H9 (cell line): Measurements from ENCODE around the gene CD93. TPM values are rescaled to one million over a fixed set of nuclear protein-coding genes. Genes with fewer than 3 reads are reported as not detected.

Source experiments
- DNase-seq: peaks from one replicate; pipeline ENCODE4 v3.0.0-alpha.2; 2017
- H2AFZ ChIP-seq: one replicate; pipeline ENCODE4 v1.6.1; 2013; ENCODE audit warnings: mild to moderate bottlenecking, low read length, control low read depth, moderate library complexity
- H2AK5ac ChIP-seq: 2 replicates; pipeline ENCODE4 v1.6.1; 2013; ENCODE audit warnings: low read length, control low read depth, mixed read lengths; ENCODE audit not compliant: insufficient read length
- H2BK120ac ChIP-seq: one replicate; pipeline ENCODE4 v1.6.1; 2013; ENCODE audit warnings: low read depth, mild to moderate bottlenecking, low read length, control low read depth, inconsistent platforms; ENCODE audit not compliant: poor library complexity, severe bottlenecking
- H2BK12ac ChIP-seq: 2 replicates; pipeline ENCODE4 v1.6.1; 2013; ENCODE audit warnings: low read length, control low read depth, mixed read lengths, low read depth; ENCODE audit not compliant: insufficient read length
- H2BK15ac ChIP-seq: 2 replicates; pipeline ENCODE4 v1.6.1; 2013; ENCODE audit warnings: low read depth, low read length, control low read depth
- H2BK20ac ChIP-seq: one replicate; pipeline ENCODE4 v1.6.1; 2013; ENCODE audit warnings: low read depth, mild to moderate bottlenecking, low read length, control low read depth, inconsistent platforms; ENCODE audit not compliant: poor library complexity, severe bottlenecking
- H2BK5ac ChIP-seq: 2 replicates; pipeline ENCODE4 v1.6.1; 2013; ENCODE audit warnings: low read length, control low read depth, mixed read lengths; ENCODE audit not compliant: insufficient read length
- H3K14ac ChIP-seq: 2 replicates; pipeline ENCODE4 v1.6.1; 2013; ENCODE audit warnings: low read length, control low read depth; ENCODE audit not compliant: insufficient read depth
- H3K18ac ChIP-seq: 2 replicates; pipeline ENCODE4 v1.6.1; 2013; ENCODE audit warnings: low read depth, mild to moderate bottlenecking, mixed read lengths, low read length, control low read depth; ENCODE audit not compliant: insufficient read length
- H3K23ac ChIP-seq: 2 replicates; pipeline ENCODE4 v1.6.1; 2013; ENCODE audit warnings: low read length, control low read depth, mixed read lengths, low read depth; ENCODE audit not compliant: insufficient read length
- H3K23me2 ChIP-seq: 2 replicates; pipeline ENCODE4 v1.6.1; 2013; ENCODE audit warnings: low read depth, mild to moderate bottlenecking, mixed read lengths, low read length, control low read depth; ENCODE audit not compliant: insufficient read length, poor library complexity, severe bottlenecking
- H3K27ac ChIP-seq: 2 replicates; pipeline ENCODE4 v1.5.1; 2013; ENCODE audit warnings: low read length, control low read depth, mixed read lengths, low read depth; ENCODE audit not compliant: insufficient read length
- H3K27me3 ChIP-seq: 2 replicates; pipeline ENCODE4 v1.6.1; 2013; ENCODE audit warnings: low read length, control low read depth, inconsistent platforms; ENCODE audit not compliant: insufficient read depth
- H3K4ac ChIP-seq: 2 replicates; pipeline ENCODE4 v1.6.1; 2013; ENCODE audit warnings: low read depth, mild to moderate bottlenecking, control low read depth, inconsistent platforms, low read length, moderate library complexity
- H3K4me1 ChIP-seq: 2 replicates; pipeline ENCODE4 v1.6.1; 2013; ENCODE audit warnings: low read length, control low read depth, inconsistent platforms; ENCODE audit not compliant: insufficient read depth
- H3K4me2 ChIP-seq: 2 replicates; pipeline ENCODE4 v1.6.1; 2013; ENCODE audit warnings: low read length, control low read depth, mixed read lengths; ENCODE audit not compliant: insufficient read length, insufficient read depth
- H3K56ac ChIP-seq: 2 replicates; pipeline ENCODE4 v1.6.1; 2013; ENCODE audit warnings: low read depth, mild to moderate bottlenecking, mixed read lengths, low read length, control low read depth; ENCODE audit not compliant: insufficient read length
- H3K79me1 ChIP-seq: 2 replicates; pipeline ENCODE4 v1.6.1; 2013; ENCODE audit warnings: low read depth, mild to moderate bottlenecking, moderate library complexity, low read length, control low read depth, inconsistent platforms; ENCODE audit not compliant: insufficient read depth, poor library complexity, severe bottlenecking
- H3K79me2 ChIP-seq: 2 replicates; pipeline ENCODE4 v1.6.1; 2013; ENCODE audit warnings: low read length, control low read depth, inconsistent platforms; ENCODE audit not compliant: insufficient read depth
- H3K9ac ChIP-seq: 2 replicates; pipeline ENCODE4 v1.6.1; 2013; ENCODE audit warnings: low read length, control low read depth, mixed read lengths; ENCODE audit not compliant: insufficient read length; ENCODE audit errors: extremely low read depth
- H3K9me3 ChIP-seq: one replicate; pipeline ENCODE4 v1.6.1; 2013; ENCODE audit warnings: low read depth, low read length, inconsistent platforms; ENCODE audit not compliant: control insufficient read depth
- H3T11ph ChIP-seq: one replicate; pipeline ENCODE4 v1.6.1; 2013; ENCODE audit warnings: mild to moderate bottlenecking, low read length, control low read depth, inconsistent platforms
- H4K20me1 ChIP-seq: one replicate; pipeline ENCODE4 v1.6.1; 2013; ENCODE audit not compliant: control insufficient read depth, insufficient read length, insufficient read depth
- H4K5ac ChIP-seq: 2 replicates; pipeline ENCODE4 v1.6.1; 2013; ENCODE audit warnings: low read depth, mild to moderate bottlenecking, mixed read lengths, low read length, control low read depth; ENCODE audit not compliant: insufficient read length
- H4K8ac ChIP-seq: replicated peaks from 2 replicates; pipeline ENCODE4 v1.6.1; 2013; ENCODE audit warnings: low read length, control low read depth, mixed read lengths, low read depth; ENCODE audit not compliant: insufficient read length
- H4K91ac ChIP-seq: 2 replicates; pipeline ENCODE4 v1.6.1; 2013; ENCODE audit warnings: low read depth, mild to moderate bottlenecking, moderate library complexity, mixed read lengths, low read length, control low read depth; ENCODE audit not compliant: insufficient read length
- H3K27ac Mint-ChIP-seq, 3 experiments: 2 replicates in 2 of 3; 3 replicates in 1 of 3; pipeline ENCODE4 v1.8.0; 2020 to 2021; ENCODE audit warnings: mixed read lengths in 3 of 3, mild to moderate bottlenecking in 1 of 3, moderate library complexity in 1 of 3
- H3K27me3 Mint-ChIP-seq: 2 replicates; pipeline ENCODE4 v1.8.0; 2021; ENCODE audit warnings: low read depth, mild to moderate bottlenecking, moderate library complexity, mixed read lengths
- H3K36me3 Mint-ChIP-seq, 3 experiments: 2 replicates in 2 of 3; 3 replicates in 1 of 3; pipeline ENCODE4 v1.8.0; 2020 to 2021; ENCODE audit warnings: low read depth in 3 of 3, mixed read lengths in 3 of 3; ENCODE audit not compliant: insufficient read depth in 1 of 3
- H3K4me1 Mint-ChIP-seq, 2 experiments: 2 replicates each; pipeline ENCODE4 v1.8.0; 2020; ENCODE audit warnings: mixed read lengths in 2 of 2
- H3K4me3 Mint-ChIP-seq, 2 experiments: 2 replicates in 1 of 2; 3 replicates in 1 of 2; pipeline ENCODE4 v1.8.0; 2020 to 2021; ENCODE audit warnings: mild to moderate bottlenecking in 2 of 2, mixed read lengths in 2 of 2, moderate library complexity in 1 of 2
- H3K9me3 Mint-ChIP-seq, 2 experiments: 2 replicates in 1 of 2; 3 replicates in 1 of 2; pipeline ENCODE4 v1.8.0; 2020; ENCODE audit warnings: mild to moderate bottlenecking in 2 of 2, mixed read lengths in 2 of 2, moderate library complexity in 1 of 2
- WGBS: extraction: QIAGEN DNeasy Blood & Tissue Kit; methylation state at CpG from one replicate; pipeline ENCODE4 v1.1.7; 2013; ENCODE audit warnings: missing lambda C conversion rate, low lambda C conversion rate, mixed read lengths; ENCODE audit not compliant: insufficient read length; ENCODE audit errors: extremely low coverage; 5-methylcytosine and 5-hydroxymethylcytosine counted together
- total RNA-seq: library from RNA; stranded (reverse); gene quantifications from 2 replicates; pipeline ENCODE4 v1.2.1, GENCODE V29; 2021
- TF ChIP-seq, protein P1 (sequence below): fragments of 200-600 bp; sonication (generic); conservative IDR thresholded peaks from 3 replicates; pipeline ENCODE4 v1.8.0; 2021; ENCODE audit warnings: antibody characterized with exemption, mild to moderate bottlenecking

The CD93 gene
- total RNA-seq, 1 experiment from 2014 or later, result not detected

DNA sequence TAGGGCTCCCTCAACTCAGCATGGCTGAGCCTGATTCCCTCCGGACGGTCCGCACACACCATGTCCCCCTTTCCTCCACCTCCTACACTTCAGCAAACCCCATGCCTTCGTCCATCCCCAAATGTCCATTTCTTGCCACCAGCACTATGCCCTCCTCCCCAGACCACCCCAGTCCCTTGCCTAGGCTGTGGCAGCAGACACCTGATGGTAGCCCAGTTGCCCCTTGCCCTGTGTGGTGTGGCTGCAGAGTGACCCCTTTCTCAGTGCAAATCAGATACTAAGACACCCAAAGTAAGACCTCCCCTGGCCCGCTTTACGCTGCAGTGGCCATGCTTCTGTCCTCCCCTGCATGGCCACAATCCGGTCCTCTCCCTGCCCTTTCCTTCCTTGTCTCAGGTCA, 34.1 kb upstream of the CD93 start:
- Mint-ChIP-seq H3K27me3 (peaks cover 2% of the 10 kb centered on the region), H3K27ac (no peak overlapping the region; a peak in 1 of 7 replicates), H3K36me3 (no peaks in the 10 kb centered on the region), H3K4me3 (peak overlapping the region in 1 of 2 experiments; percentile 32; a peak in 1 of 5 replicates), H3K4me1 (peaks cover 5 to 14% of the 10 kb centered on the region in 2 experiments), H3K9me3 (no peaks in the 10 kb centered on the region; a peak in 1 of 5 replicates)
- no peak overlapping the region for H4K5ac ChIP-seq
- no peak overlapping the region for H3K4ac ChIP-seq
- no peak overlapping the region for H3K18ac ChIP-seq
- no peak overlapping the region for H3K4me2 ChIP-seq
- no CpG with 5 or more reads among the region's 7 CpGs for WGBS
- H2BK15ac ChIP-seq, result no peak overlapping the region
- H2BK120ac ChIP-seq, result no peak overlapping the region
- no peaks in the 10 kb centered on the region for H3K79me1 ChIP-seq
- no peak overlapping the region for H3K14ac ChIP-seq
- H3K56ac ChIP-seq, result no peak overlapping the region
- no peak overlapping the region for H2AFZ ChIP-seq
- no peak overlapping the region for H3T11ph ChIP-seq
- H4K91ac ChIP-seq, result no peak overlapping the region
- H2AK5ac ChIP-seq, result no peak overlapping the region
- H2BK20ac ChIP-seq, result no peak overlapping the region
- H4K8ac ChIP-seq, result no peak overlapping the region
- no peaks in the 10 kb centered on the region for H3K23me2 ChIP-seq
- no peak overlapping the region for H3K27ac ChIP-seq
- no peaks in the 10 kb centered on the region for H4K20me1 ChIP-seq
- H2BK12ac ChIP-seq, result no peak overlapping the region
- TF ChIP-seq, protein P1, sequence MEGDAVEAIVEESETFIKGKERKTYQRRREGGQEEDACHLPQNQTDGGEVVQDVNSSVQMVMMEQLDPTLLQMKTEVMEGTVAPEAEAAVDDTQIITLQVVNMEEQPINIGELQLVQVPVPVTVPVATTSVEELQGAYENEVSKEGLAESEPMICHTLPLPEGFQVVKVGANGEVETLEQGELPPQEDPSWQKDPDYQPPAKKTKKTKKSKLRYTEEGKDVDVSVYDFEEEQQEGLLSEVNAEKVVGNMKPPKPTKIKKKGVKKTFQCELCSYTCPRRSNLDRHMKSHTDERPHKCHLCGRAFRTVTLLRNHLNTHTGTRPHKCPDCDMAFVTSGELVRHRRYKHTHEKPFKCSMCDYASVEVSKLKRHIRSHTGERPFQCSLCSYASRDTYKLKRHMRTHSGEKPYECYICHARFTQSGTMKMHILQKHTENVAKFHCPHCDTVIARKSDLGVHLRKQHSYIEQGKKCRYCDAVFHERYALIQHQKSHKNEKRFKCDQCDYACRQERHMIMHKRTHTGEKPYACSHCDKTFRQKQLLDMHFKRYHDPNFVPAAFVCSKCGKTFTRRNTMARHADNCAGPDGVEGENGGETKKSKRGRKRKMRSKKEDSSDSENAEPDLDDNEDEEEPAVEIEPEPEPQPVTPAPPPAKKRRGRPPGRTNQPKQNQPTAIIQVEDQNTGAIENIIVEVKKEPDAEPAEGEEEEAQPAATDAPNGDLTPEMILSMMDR, result no peak
- DNase-seq, result no peak
- H3K9me3 ChIP-seq, result no peaks in the 10 kb centered on the region
- H3K9ac ChIP-seq, result no peak overlapping the region
- no peaks in the 10 kb centered on the region for H3K79me2 ChIP-seq
- no peaks in the 10 kb centered on the region for H3K4me1 ChIP-seq
- no peak overlapping the region for H3K23ac ChIP-seq
- H2BK5ac ChIP-seq, result no peak overlapping the region
- no peaks in the 10 kb centered on the region for H3K27me3 ChIP-seq
